Stomach smooth muscle (tissue), 2 donors: Measurements from ENCODE around the gene SLC16A12.

Source experiments
- H3K27ac ChIP-seq: one replicate; pipeline ENCODE4 v1.7.0; 2013; ENCODE audit warnings: mild to moderate bottlenecking, low read length, inconsistent platforms
- H3K27me3 ChIP-seq, 2 donors: one replicate each; pipeline ENCODE4 v1.7.0; 2013; ENCODE audit warnings: low read length in 2 of 2; ENCODE audit not compliant: insufficient read depth in 2 of 2, control insufficient read depth in 1 of 2
- H3K36me3 ChIP-seq, 2 donors: one replicate each; pipeline ENCODE4 v1.7.0; 2013; ENCODE audit warnings: low read length in 2 of 2; ENCODE audit not compliant: control insufficient read depth in 2 of 2, insufficient read depth in 2 of 2
- H3K4me1 ChIP-seq: one replicate; pipeline ENCODE4 v1.7.0; 2013; ENCODE audit warnings: low read length; ENCODE audit not compliant: control insufficient read depth, insufficient read depth
- H3K4me3 ChIP-seq, 2 donors: one replicate each; pipeline ENCODE4 v1.7.0; 2013; ENCODE audit warnings: low read length in 2 of 2
- H3K9ac ChIP-seq, 2 donors: one replicate each; pipeline ENCODE4 v1.7.0; 2013; ENCODE audit warnings: low read length in 2 of 2, mild to moderate bottlenecking in 1 of 2
- H3K9me3 ChIP-seq, 2 donors: one replicate each; pipeline ENCODE4 v1.7.0; 2013; ENCODE audit warnings: low read length in 2 of 2; ENCODE audit not compliant: control insufficient read depth in 2 of 2
- donor health status: healthy.
- donor health status: Pancreatic carcinoma.

The SLC16A12 gene

GRCh38 chr10:89565180-89565579 is 29.8 kb upstream of the SLC16A12 start:
- Histone ChIP-seq H3K9ac (no peak overlapping the region), H3K4me1 (no peaks in the 10 kb centered on the region), H3K27ac (no peak overlapping the region), H3K36me3 (no peaks in the 10 kb centered on the region), H3K4me3 (no peak overlapping the region), H3K27me3 (no peaks in the 10 kb centered on the region), H3K9me3 (no peaks in the 10 kb centered on the region)

- Histone ChIP-seq H3K27me3 (no peaks in the 10 kb centered on the region), H3K4me3 (no peak overlapping the region), H3K9ac (no peak overlapping the region), H3K36me3 (no peaks in the 10 kb centered on the region), H3K9me3 (no peaks in the 10 kb centered on the region), H3K27ac (no peak overlapping the region), H3K4me1 (no peaks in the 10 kb centered on the region)
Measured at GRCh38 chr10:89563861-89564478, 28.6 kb upstream of the SLC16A12 start.

GRCh38 chr10:89563311-89563710 is 27.9 kb upstream of the SLC16A12 start:
- no peak overlapping the region for H3K4me3 ChIP-seq

GRCh38 chr10:89556600-89556999 is 21.2 kb upstream of the SLC16A12 start:
- Histone ChIP-seq H3K27ac (no peak overlapping the region), H3K36me3 (no peaks in the 10 kb centered on the region)

More at GRCh38 chr10:89563311-89563710, 27.9 kb upstream of the SLC16A12 start:
- Histone ChIP-seq H3K9me3 (no peaks in the 10 kb centered on the region), H3K36me3 (no peaks in the 10 kb centered on the region), H3K27ac (no peak overlapping the region), H3K4me1 (no peaks in the 10 kb centered on the region), H3K9ac (no peak overlapping the region), H3K27me3 (no peaks in the 10 kb centered on the region)

DNA sequence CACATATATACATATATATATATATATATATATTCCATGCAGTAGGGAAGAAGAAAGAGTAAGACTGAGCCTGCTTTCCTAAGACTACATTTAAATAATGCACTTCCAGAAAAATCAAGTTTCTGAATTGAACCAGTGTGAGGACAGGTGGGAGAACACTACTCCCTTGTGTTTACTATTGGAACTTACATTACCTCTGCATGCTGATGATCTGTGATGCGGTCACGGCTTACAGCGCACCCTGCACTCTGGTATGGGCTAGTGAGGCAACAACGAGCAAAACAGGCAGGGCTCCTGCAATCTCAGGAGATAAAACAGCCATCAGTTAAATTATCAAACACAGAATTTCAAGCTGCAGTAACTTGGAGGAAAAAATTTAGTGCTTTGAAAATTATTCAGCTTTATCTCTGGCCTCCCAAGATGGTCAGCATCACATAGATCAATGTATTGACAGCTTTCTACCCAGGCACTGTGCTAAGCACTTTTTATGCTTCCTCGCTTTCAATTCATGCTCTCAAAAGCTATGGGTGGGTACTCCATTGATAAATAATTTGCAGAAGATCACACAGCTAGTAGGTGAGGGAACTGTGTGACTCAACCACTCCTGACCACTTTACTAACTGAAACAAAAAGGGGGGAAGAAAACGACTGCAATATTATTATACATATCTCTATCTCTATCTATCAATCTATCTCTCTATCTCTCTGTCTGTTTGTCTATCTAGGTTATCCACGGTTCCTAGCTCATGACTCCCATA is 20.5 kb upstream of the SLC16A12 start:
- H3K9ac ChIP-seq = no peak overlapping the region
- no peaks in the 10 kb centered on the region for H3K36me3 ChIP-seq
- no peaks in the 10 kb centered on the region for H3K4me1 ChIP-seq
- no peak overlapping the region for H3K27ac ChIP-seq
- H3K9me3 ChIP-seq = no peaks in the 10 kb centered on the region
- no peak overlapping the region for H3K4me3 ChIP-seq
- H3K27me3 ChIP-seq = no peaks in the 10 kb centered on the region

More at GRCh38 chr10:89556600-89556999, 21.2 kb upstream of the SLC16A12 start:
- Histone ChIP-seq H3K4me3 (no peak overlapping the region), H3K9me3 (no peaks in the 10 kb centered on the region), H3K4me1 (no peaks in the 10 kb centered on the region), H3K27me3 (no peaks in the 10 kb centered on the region), H3K9ac (no peak overlapping the region)

DNA sequence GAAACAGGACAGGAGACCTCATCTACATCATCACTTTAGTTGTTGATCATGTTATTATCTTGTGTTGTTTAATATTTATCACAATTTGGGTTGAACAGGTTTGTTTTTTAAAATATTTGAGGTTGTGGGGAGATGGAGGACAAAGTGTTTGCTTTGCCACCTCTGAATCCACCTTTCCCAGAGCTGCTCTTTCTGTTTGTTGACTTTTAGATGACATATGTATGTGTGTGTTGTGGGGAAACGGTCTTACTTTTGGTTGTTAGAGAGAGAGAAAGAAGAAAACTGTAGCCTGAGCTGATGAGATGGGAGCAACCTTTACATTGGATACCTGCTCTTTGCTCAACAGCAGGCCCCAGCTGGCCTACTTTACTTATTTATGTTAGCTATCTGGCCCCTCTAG is 19.0 kb upstream of the SLC16A12 start:
- Histone ChIP-seq H3K9me3 (no peaks in the 10 kb centered on the region), H3K4me3 (no peak overlapping the region), H3K4me1 (no peaks in the 10 kb centered on the region), H3K36me3 (no peaks in the 10 kb centered on the region), H3K27me3 (no peaks in the 10 kb centered on the region), H3K27ac (no peak overlapping the region), H3K9ac (no peak overlapping the region)

- Histone ChIP-seq H3K27ac (no peak overlapping the region), H3K4me3 (no peak overlapping the region), H3K4me1 (no peaks in the 10 kb centered on the region), H3K9ac (no peak overlapping the region), H3K9me3 (no peaks in the 10 kb centered on the region), H3K27me3 (no peaks in the 10 kb centered on the region), H3K36me3 (no peaks in the 10 kb centered on the region)
Measured at GRCh38 chr10:89553064-89553734, 17.8 kb upstream of the SLC16A12 start.

GRCh38 chr10:89552213-89552612 is 16.8 kb upstream of the SLC16A12 start:
- H3K9me3 ChIP-seq = no peaks in the 10 kb centered on the region
- no peak overlapping the region for H3K4me3 ChIP-seq
- no peak overlapping the region for H3K9ac ChIP-seq
- no peak overlapping the region for H3K27ac ChIP-seq
- H3K4me1 ChIP-seq = no peaks in the 10 kb centered on the region
- H3K36me3 ChIP-seq = no peaks in the 10 kb centered on the region
- H3K27me3 ChIP-seq = no peaks in the 10 kb centered on the region

DNA sequence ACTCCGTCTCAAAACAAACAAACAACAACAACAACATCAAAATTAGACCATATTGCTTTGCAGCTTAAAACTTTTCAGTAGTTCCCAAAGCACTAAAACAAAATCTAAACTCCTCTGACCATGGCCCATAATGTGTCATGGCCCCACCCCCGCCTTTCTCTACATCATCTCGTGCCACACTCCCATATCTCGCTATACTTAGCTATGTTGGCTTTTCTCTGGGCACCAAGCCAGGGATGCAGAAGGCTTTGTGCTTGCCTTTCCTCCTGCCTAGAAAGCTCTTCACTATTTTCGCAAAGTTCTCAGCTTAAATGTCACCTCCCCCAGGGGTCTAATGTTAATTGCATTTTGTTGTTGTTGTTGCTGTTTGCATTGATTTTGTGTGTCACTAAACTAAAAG is 15.1 kb upstream of the SLC16A12 start:
- no peaks in the 10 kb centered on the region for H3K27me3 ChIP-seq
- no peak overlapping the region for H3K4me3 ChIP-seq
- H3K36me3 ChIP-seq = no peaks in the 10 kb centered on the region
- H3K27ac ChIP-seq = no peak overlapping the region
- H3K4me1 ChIP-seq = no peaks in the 10 kb centered on the region
- no peak overlapping the region for H3K9ac ChIP-seq
- H3K9me3 ChIP-seq = no peaks in the 10 kb centered on the region

GRCh38 chr10:89549510-89549909 is 14.1 kb upstream of the SLC16A12 start:
- Histone ChIP-seq H3K27ac (no peak overlapping the region), H3K4me3 (no peak overlapping the region), H3K9ac (no peak overlapping the region), H3K27me3 (no peaks in the 10 kb centered on the region), H3K4me1 (no peaks in the 10 kb centered on the region), H3K9me3 (no peaks in the 10 kb centered on the region), H3K36me3 (no peaks in the 10 kb centered on the region)

DNA sequence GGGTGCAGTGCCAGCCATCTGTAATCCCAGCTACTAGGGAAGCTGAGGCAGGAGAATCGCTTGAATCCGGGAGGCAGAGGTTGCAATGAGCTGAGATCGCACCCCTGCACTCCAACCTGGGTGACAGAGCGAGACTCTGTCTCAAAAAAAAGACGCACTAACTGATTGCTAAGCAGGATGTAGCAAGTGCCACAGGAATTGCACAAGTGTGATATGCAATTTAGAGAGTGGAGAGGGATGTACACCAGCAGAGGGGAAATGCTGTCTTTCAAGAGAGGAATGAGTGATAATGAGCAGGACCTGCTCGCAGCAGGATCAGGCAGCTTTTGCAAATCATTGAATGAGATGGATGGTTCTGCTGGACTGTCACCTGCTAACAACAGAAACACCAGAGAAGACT is 13.3 kb upstream of the SLC16A12 start:
- H3K4me3 ChIP-seq = no peak overlapping the region
- H3K27ac ChIP-seq = no peak overlapping the region
- H3K4me1 ChIP-seq = no peaks in the 10 kb centered on the region
- no peaks in the 10 kb centered on the region for H3K9me3 ChIP-seq
- no peaks in the 10 kb centered on the region for H3K36me3 ChIP-seq
- H3K27me3 ChIP-seq = no peaks in the 10 kb centered on the region
- H3K9ac ChIP-seq = no peak overlapping the region
